WERI-Rb-1 (cell line): ENCODE results near the gene TRERF1.

Experiments used
- DNase-seq: peaks from one replicate; pipeline ENCODE4 v3.0.0-alpha.2; 2020
- H3K27ac ChIP-seq: fragments of 250-450 bp; sonication (Bioruptor Pico); 2 replicates; pipeline ENCODE4 v1.5.1; 2020; ENCODE audit warnings: mild to moderate bottlenecking, moderate library complexity
- H3K27me3 ChIP-seq: fragments of 250-450 bp; sonication (Bioruptor Pico); 2 replicates; pipeline ENCODE4 v1.5.1; 2021; ENCODE audit warnings: mild to moderate bottlenecking, low read depth, moderate library complexity; ENCODE audit not compliant: insufficient read depth, severe bottlenecking
- H3K36me3 ChIP-seq: fragments of 250-450 bp; sonication (Bioruptor Pico); 2 replicates; pipeline ENCODE4 v1.5.1; 2020; ENCODE audit warnings: mild to moderate bottlenecking, moderate library complexity
- H3K4me3 ChIP-seq: 2 replicates; pipeline ENCODE4 v1.5.1; 2011; ENCODE audit warnings: low read depth, mild to moderate bottlenecking, control low read depth, low read length
- H3K9me3 ChIP-seq: fragments of 250-450 bp; sonication (Bioruptor Pico); 2 replicates; pipeline ENCODE4 v1.5.1; 2021; ENCODE audit warnings: mild to moderate bottlenecking, moderate library complexity; ENCODE audit not compliant: severe bottlenecking
- CTCF ChIP-seq: IDR thresholded peaks from 2 replicates; pipeline ENCODE4 v1.5.1; 2011; ENCODE audit warnings: low read depth, mild to moderate bottlenecking, control low read depth, inconsistent platforms, low read length

Gene TRERF1

GRCh38 chr6:42278131-42278853 is 173.4 kb downstream of the TRERF1 start:
- H3K27me3 ChIP-seq: no peaks in the 10 kb centered on the region
- H3K9me3 ChIP-seq: no peaks in the 10 kb centered on the region
- H3K36me3 ChIP-seq: no peaks in the 10 kb centered on the region
- no peak for DNase-seq
- H3K27ac ChIP-seq: no peak overlapping the region
- H3K4me3 ChIP-seq: no peak overlapping the region
- no peak for TF ChIP-seq CTCF

GRCh38 chr6:42276034-42276890 is 175.5 kb downstream of the TRERF1 start:
- DNase-seq: peak; percentile 65
- H3K4me3 ChIP-seq: no peak overlapping the region
- H3K9me3 ChIP-seq: no peaks in the 10 kb centered on the region
- H3K36me3 ChIP-seq: no peaks in the 10 kb centered on the region
- TF ChIP-seq CTCF: no peak
- no peaks in the 10 kb centered on the region for H3K27me3 ChIP-seq
- H3K27ac ChIP-seq: peak overlapping the region; percentile 33

GRCh38 chr6:42275376-42276033 is 176.2 kb downstream of the TRERF1 start:
- Histone ChIP-seq H3K9me3 (no peaks in the 10 kb centered on the region), H3K27me3 (no peaks in the 10 kb centered on the region), H3K4me3 (no peak overlapping the region), H3K27ac (peak overlapping the region; percentile 33; the same call in 1 of the 2 replicates), H3K36me3 (no peaks in the 10 kb centered on the region)
- no peak for DNase-seq
- TF ChIP-seq CTCF: no peak

DNA sequence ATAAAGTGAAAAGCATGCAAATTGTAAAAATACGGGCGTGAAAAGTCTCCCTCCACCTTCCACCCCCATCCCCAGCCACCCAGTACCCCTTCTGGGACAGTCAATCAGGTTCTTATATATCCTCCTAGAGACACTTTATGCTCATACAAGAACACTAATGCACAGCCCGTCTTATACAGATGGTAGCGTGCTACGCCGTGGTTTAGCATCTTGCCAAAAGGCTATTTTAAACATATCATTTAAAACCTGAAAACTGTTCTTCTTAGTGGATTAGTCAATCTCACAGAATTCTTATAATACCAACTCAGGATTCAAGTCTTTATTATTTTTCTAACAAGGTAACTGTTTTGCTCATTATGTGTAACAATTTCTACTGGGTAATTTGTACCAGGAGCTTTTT is 176.8 kb downstream of the TRERF1 start:
- no peaks in the 10 kb centered on the region for H3K36me3 ChIP-seq
- H3K27ac ChIP-seq: no peak overlapping the region
- no peaks in the 10 kb centered on the region for H3K27me3 ChIP-seq
- H3K9me3 ChIP-seq: no peaks in the 10 kb centered on the region
- no peak for DNase-seq
- TF ChIP-seq CTCF: no peak
- H3K4me3 ChIP-seq: no peak overlapping the region

DNA sequence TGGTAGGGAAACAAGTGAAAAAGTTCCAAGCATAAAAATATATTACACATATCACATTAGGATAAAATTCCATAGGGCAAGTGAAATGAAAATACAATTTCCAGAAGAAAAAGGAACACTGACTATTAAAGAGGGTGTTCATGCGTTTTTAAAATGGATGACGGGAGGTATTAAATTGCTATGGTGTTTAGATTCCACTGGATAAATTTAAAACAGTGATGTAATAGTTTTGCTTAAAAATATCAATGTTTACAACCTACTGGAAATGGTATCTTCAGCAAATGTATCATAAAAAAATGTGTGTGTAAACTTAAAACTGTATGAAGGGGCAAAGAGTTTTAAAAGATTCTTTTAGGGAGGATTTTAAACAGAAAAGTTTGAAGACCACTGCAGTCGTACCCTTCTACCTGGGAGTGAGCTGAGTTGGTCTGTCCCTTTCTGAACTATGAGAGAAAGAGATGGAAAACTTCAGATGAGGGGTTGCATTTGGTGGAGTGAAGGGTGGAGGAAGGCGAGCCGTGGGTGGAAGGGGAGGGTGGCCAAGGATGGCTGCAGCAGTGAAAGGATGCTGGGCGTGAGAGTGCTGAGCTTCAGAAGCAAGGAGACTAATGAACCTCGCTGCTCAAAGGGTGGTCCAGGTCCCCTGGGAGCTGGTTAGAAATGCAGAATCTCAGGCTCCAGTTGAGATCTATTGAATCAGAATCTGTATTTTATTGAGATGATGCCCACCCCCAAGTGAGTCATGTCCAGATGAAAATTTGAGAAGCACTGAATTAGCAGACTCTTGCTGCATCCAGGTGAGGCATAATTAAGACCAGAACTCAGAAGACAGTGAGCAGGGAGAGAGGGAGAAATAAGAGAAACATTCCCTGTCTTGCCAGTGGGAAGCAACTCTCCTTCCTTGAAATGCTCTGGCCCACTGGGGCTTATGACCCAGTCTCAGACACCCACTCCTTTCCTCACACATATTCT is 179.6 kb downstream of the TRERF1 start:
- Histone ChIP-seq H3K36me3 (0 out of 2 replicates have a peak, but pooled peaks cover 4% of the 10 kb centered on the region), H3K27me3 (no peaks in the 10 kb centered on the region), H3K27ac (no peak overlapping the region), H3K9me3 (no peaks in the 10 kb centered on the region), H3K4me3 (no peak overlapping the region)
- TF ChIP-seq CTCF: no peak
- no peak for DNase-seq
